ENCODE measurements around the gene FMR1. TPM values are rescaled to one million over a fixed set of nuclear protein-coding genes. Genes with fewer than 3 reads are reported as not detected.

FMR1 gene
- total RNA-seq, 4 donors from 2014 or later = 27.5 to 30.2 (median 28.2) TPM

DNA sequence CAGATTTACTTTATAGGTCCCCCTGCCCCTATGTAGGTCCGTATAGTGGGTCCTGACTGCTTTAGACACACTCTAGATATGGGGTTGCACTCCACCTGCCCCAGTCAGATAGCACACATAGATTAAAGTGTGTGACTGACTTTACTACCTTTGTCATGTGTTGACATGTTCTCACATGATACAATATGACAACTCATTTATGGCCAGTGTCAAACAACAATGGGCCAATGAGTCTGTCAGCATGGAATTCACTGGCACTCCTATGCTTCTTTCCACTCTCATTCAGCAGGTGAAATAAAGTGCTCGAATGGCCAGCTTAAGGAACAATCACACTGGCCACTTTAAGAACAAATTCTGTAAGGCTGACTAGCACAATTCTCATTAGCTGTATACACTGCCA lies 45.6 kb downstream of the FMR1 start:
- intact Hi-C loops (cut with DNase I) = no loop called here
- Histone ChIP-seq H3K27me3 (no peaks in the 10 kb centered on the region), H3K27ac (replicated peaks in 1 of 4) (no peak overlapping the region), H3K4me1 (no peaks in the 10 kb centered on the region), H3K9me3 (no peaks in the 10 kb centered on the region), H3K36me3 (no peaks in the 10 kb centered on the region), H3K4me3 (no peak overlapping the region)
- TF ChIP-seq, protein P1, sequence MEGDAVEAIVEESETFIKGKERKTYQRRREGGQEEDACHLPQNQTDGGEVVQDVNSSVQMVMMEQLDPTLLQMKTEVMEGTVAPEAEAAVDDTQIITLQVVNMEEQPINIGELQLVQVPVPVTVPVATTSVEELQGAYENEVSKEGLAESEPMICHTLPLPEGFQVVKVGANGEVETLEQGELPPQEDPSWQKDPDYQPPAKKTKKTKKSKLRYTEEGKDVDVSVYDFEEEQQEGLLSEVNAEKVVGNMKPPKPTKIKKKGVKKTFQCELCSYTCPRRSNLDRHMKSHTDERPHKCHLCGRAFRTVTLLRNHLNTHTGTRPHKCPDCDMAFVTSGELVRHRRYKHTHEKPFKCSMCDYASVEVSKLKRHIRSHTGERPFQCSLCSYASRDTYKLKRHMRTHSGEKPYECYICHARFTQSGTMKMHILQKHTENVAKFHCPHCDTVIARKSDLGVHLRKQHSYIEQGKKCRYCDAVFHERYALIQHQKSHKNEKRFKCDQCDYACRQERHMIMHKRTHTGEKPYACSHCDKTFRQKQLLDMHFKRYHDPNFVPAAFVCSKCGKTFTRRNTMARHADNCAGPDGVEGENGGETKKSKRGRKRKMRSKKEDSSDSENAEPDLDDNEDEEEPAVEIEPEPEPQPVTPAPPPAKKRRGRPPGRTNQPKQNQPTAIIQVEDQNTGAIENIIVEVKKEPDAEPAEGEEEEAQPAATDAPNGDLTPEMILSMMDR (IDR thresholded peaks at IDR 0.05) = no peak
- TF ChIP-seq EP300 (IDR thresholded peaks at IDR 0.05) (no peak), POLR2A (IDR thresholded peaks at IDR 0.05; ENCODE audit: low read depth) (no peak), POLR2AphosphoS5 (IDR thresholded peaks at IDR 0.05) (no peak)
- DNase-seq (ENCODE audit: extremely low spot score) = no peak
- WGBS = 77% methylated on average over 2 of the region's 2 CpGs

DNA sequence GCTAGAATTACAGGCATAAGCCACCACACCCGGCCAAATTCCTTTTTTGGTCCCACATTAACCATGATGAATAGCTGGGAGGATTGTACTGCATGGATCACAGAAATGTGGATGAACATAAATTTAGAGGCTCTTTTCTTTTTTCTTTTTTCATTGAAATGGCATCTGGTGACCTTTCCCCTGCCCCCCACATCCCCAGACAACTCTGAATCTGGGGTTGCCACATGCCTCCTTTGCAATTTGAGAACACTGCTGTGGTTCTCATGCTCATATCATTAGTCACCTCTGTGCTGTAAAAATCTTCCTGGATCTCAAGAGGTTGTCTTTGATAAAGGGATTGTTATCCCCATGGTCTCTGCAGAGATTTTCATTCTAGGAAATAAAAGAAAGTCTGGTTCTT lies 46.6 kb downstream of the FMR1 start:
- H3K4me3 ChIP-seq = no peak overlapping the region
- DNase-seq (ENCODE audit: extremely low spot score) = no peak
- no peaks in the 10 kb centered on the region for H3K36me3 ChIP-seq
- no peaks in the 10 kb centered on the region for H3K9me3 ChIP-seq
- TF ChIP-seq EP300 (IDR thresholded peaks at IDR 0.05) (no peak), POLR2A (IDR thresholded peaks at IDR 0.05; ENCODE audit: low read depth) (no peak), POLR2AphosphoS5 (IDR thresholded peaks at IDR 0.05) (no peak)
- TF ChIP-seq, protein P1 (IDR thresholded peaks at IDR 0.05) = no peak
- H3K27me3 ChIP-seq = no peaks in the 10 kb centered on the region
- H3K4me1 ChIP-seq = no peaks in the 10 kb centered on the region
- no peak overlapping the region for H3K27ac ChIP-seq (replicated peaks in 1 of 4)
- intact Hi-C loops (cut with DNase I) = no loop called here
- 70% methylated on average over 1 of the region's 1 CpG for WGBS

DNA sequence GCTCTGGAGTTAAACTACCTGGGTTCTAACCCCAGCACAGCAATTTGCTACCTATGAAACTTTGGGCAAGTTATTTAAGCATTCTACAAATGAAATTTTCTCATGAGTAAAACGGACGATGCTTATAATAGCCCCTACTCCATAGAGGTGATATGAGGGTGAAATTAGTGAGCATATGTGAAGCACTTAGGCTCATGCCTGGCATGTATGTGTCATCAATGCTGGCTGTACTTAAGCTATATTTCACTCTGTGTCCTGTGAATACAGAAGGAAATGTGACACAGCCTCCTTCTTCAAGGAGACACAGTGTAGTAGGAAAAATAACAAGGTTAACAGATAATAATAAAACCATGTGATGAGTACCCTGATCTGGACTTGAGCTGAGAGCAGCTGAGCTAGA lies 49.0 kb downstream of the FMR1 start:
- Histone ChIP-seq H3K27me3 (no peaks in the 10 kb centered on the region), H3K27ac (replicated peaks in 1 of 4) (no peak overlapping the region), H3K4me3 (no peak overlapping the region), H3K36me3 (no peaks in the 10 kb centered on the region), H3K4me1 (no peaks in the 10 kb centered on the region), H3K9me3 (no peaks in the 10 kb centered on the region)
- 84% methylated on average over 2 of the region's 2 CpGs for WGBS
- TF ChIP-seq POLR2A (IDR thresholded peaks at IDR 0.05; ENCODE audit: low read depth) = no peak
- no peak for TF ChIP-seq EP300 (IDR thresholded peaks at IDR 0.05)
- TF ChIP-seq, protein P1 (IDR thresholded peaks at IDR 0.05) = no peak
- no peak for TF ChIP-seq POLR2AphosphoS5 (IDR thresholded peaks at IDR 0.05)
- no peak for DNase-seq (ENCODE audit: extremely low spot score)
- intact Hi-C loops (cut with DNase I) = no loop called here

DNA sequence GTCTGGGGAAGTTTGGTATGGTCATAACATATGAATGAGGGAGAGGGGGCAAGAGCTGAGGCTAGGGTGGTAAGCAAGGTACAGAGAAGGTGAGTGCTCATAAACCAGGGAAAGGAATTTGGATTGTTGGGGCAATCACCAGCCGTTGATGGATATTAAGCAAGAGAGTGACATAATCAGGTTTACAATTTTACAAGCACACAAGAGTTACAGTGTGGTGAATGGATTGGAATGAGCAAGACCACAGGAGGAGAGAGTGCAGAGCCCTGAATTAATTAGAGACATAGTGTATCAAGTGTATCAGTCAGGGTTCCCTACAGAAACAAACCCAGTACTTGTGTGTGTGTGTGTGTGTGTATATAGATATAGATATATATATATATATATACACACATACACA lies 50.8 kb downstream of the FMR1 start:
- Histone ChIP-seq H3K9me3 (no peaks in the 10 kb centered on the region), H3K27ac (replicated peaks in 1 of 4) (no peak overlapping the region), H3K4me1 (no peaks in the 10 kb centered on the region), H3K36me3 (no peaks in the 10 kb centered on the region), H3K27me3 (no peaks in the 10 kb centered on the region), H3K4me3 (no peak overlapping the region)
- TF ChIP-seq EP300 (IDR thresholded peaks at IDR 0.05) = no peak
- TF ChIP-seq POLR2AphosphoS5 (IDR thresholded peaks at IDR 0.05) = no peak
- no peak for TF ChIP-seq POLR2A (IDR thresholded peaks at IDR 0.05; ENCODE audit: low read depth)
- TF ChIP-seq, protein P1 (IDR thresholded peaks at IDR 0.05) = no peak
- WGBS = 80% methylated on average over 1 of the region's 1 CpG
- intact Hi-C loops (cut with DNase I) = no loop called here
- DNase-seq (ENCODE audit: extremely low spot score) = no peak

DNA sequence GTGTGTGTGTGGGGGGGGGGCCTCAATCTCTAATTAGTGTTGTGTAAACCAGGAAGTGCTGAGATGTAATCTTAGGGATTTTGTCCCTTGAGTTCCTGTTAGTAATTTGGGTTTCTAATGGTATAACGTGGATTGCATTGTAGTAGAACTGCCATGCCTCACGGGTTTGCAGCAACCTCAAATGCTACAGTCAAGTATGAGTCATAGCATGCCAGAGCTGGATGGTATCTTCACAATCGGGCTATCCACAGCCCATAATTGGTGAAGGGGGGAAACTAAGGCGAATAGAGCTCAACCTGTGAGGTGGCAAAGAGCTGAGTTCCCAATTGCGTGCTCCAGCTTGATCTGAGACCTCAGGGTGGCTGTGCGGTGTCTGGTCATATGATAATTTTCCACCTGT lies 67.2 kb downstream of the FMR1 start:
- 48% methylated on average over 6 of the region's 6 CpGs for WGBS

More for the DNA sequence above, 67.2 kb downstream of the FMR1 start:
- Histone ChIP-seq H3K27ac (replicated peaks in 1 of 4) (no peak overlapping the region), H3K27me3 (no peaks in the 10 kb centered on the region), H3K4me1 (no peaks in the 10 kb centered on the region), H3K4me3 (no peak overlapping the region), H3K36me3 (no peaks in the 10 kb centered on the region), H3K9me3 (no peaks in the 10 kb centered on the region)
- intact Hi-C loops (cut with DNase I) = no loop called here
- TF ChIP-seq, protein P1 (IDR thresholded peaks at IDR 0.05) = no peak
- TF ChIP-seq POLR2AphosphoS5 (IDR thresholded peaks at IDR 0.05) = no peak
- no peak for TF ChIP-seq POLR2A (IDR thresholded peaks at IDR 0.05; ENCODE audit: low read depth)
- TF ChIP-seq EP300 (IDR thresholded peaks at IDR 0.05) = no peak
- no peak for DNase-seq (ENCODE audit: extremely low spot score)

Measured in esophagus muscularis mucosa (tissue), 4 donors.